ENCODE measurements around the gene IFT43. TPM values are rescaled to one million over a fixed set of nuclear protein-coding genes. Genes with fewer than 3 reads are reported as not detected.

IFT43 gene
- total RNA-seq, 1 donor from 2014 or later, result 33.1 TPM

DNA sequence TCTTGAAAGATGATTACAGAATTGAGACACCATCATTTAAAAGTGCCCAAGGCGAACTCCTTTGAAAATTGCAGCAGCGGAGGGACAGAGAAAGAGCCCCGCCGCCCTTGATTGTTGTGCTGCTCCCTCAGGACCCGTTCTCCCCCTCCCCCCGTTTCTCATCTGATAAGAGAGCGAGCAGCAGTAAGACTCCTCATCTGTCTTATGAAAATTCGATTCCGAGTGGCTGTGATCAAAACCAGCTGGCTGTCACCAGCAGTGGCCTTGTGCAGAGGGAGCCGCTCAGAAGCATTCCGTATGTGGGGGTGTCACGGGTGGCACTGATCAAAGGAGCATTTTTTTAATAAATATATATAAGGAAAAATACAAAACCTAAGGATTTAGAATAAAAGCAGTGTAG lies 88.2 kb downstream of the IFT43 start:
- no peak for DNase-seq (ENCODE audit: low spot score)

DNA sequence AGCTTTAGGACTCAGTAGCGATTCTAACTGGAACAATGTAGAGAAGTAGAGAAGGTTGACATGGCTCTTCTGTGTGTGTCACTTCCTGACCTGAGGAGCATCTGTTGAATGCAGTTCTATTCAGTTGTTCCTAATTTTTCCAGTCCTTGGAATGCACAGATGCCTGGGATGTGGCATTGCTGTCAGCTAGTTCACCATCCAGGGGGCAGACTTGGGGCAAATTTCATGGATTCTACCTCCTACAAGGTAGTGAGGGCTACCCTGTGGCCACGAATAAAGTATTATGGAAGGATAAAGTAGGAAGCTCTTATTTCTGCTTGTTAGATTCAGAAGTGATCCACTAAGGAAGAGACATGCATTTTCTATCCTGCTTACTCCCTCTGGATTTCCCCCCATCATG lies 91.8 kb downstream of the IFT43 start:
- no peak for DNase-seq (ENCODE audit: low spot score)

DNA sequence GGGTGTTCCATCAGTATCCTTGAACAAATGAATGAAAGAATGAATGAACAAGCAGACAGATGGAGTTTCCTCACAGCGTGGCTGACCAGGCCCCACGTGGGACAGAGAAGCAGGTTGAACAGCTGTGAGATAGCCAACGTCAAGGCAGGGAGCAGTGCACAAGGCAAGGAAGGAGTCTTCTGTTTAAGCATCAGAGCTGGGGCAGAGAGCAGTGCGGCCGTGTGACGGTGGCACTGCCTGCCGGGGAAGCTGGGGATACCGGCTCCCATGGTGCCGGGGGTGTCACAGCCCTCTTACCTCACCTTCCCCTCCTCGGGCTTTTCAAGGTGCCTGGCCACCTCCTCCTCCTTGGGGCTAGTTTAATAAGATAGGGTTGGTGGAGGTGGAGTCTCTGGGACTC lies 92.9 kb downstream of the IFT43 start:
- DNase-seq (ENCODE audit: low spot score), result no peak

DNA sequence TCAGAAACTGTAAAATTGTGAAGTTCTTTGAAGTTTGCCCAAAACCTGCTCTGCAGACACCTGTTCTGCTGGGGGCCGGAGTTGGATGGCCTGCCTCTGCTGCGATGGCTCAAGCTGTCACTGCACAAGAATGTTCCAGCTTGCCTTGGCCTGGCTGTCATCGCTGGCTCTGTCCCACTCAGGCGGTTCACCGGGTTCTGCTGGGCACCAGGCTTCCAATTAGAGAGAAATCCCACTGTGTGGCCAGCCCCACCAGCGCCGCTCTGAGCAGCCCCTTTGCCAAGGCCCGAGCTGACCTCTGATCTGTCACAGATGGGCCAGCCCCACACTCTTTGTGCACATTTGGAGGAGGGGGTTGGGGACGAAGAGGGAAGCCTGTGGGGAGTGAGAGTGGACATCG lies 94.5 kb downstream of the IFT43 start:
- no peak for DNase-seq (ENCODE audit: low spot score)

DNA sequence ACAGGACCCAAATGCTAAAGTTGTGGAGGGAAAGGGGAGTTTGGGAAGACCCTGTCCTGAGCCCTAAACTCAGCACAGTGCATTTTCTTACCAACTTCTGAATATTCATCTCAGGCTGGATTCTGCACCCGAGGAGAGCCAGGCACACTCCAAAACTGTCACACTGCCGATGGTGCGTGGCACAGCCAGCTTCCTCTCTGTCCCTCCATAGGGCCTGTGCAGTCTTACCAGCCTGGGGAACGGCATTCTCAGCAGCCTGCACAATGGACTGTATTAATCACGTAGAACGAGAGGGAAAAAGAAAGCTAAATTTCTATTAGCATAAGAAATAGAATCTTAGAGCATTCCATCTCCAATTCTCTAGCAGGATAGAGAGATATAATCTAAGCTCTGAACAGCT lies 94.9 kb downstream of the IFT43 start:
- DNase-seq (ENCODE audit: low spot score), result no peak

DNA sequence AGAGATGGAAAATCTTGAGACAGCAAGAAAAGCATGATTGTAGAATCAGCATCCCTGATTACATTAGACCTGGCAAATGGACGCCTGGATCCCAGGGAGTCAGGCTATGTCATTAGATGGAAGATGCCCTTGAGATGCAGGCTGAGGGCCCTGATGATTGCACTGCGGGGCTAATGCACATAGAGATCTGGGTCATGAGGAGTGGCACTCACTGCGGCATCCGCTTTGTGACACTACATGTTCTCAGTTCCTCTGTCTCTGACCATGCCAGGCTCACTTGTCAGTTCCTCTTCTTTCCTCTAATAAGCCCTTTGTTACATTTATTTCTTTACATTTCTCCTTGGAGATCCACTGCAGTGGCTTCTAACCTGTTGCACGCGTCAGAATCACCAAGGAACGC lies 96.1 kb downstream of the IFT43 start:
- DNase-seq (ENCODE audit: low spot score), result no peak

DNA sequence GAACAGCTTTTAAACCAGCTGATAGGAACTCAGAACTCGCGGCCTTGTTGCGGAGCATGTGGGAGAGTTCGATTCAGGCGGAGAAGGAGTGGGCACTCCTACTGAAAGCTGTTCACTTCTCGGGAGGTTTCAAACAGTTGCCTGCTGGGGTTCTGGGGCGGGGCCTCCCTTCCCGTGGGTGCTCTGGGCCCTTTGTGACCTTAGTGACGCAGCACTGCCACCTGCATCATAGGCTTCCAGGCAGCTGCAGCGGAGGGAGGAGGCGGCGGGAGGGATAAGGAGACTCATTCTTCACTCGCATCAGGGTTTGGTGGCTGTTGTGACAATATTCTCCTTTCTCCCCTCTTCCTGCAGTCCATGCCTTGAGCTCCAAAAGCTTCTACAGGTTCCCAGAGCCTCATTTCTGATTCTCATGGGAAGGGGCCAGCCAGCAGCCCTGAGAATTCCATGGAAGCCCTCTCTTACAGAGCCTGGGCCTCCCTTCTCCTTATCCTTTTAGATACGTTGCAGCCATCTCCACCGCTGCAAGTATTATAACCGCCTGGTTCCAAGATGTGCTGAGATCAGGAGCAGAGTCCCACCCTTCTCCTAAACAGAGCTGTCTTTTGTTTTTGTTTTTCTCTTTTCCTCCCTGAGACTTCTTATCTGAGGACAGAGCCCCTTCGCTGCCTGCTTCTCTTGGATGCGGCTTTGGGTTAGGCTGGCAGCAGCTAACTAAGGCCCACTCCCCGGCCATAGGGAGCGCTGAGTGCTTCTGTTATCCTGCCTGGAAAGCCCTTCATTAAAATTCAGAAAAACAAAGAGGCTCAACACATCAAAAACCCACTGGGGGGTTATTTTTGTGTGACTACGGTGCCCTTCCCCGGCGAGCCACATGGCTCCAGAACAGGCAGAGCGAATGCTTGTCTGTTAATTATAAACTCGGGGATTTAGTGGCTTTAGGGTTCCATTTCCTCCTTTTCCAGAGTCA lies 98.5 kb downstream of the IFT43 start:
- no peak for DNase-seq (ENCODE audit: low spot score)

DNA sequence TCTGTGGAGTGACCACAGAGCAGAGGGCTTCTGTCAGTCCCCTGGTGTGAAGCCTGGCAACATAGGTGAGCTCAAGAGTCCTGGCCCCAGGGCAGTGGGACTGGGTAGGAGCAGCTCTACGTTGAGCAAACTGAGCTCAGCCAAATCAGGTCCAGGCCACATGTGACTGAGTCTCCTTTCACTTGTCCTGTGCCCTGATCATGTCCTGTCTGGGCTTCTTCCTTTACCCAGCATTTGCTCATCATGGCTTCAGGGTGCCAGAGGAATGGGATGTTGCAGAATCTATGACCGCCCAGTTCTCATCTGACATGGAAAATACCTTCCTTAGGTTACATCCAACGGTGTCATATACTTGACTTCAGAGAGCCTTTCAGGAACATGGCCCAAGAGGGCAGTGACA lies 99.8 kb downstream of the IFT43 start:
- no peak for DNase-seq (ENCODE audit: low spot score)

DNA sequence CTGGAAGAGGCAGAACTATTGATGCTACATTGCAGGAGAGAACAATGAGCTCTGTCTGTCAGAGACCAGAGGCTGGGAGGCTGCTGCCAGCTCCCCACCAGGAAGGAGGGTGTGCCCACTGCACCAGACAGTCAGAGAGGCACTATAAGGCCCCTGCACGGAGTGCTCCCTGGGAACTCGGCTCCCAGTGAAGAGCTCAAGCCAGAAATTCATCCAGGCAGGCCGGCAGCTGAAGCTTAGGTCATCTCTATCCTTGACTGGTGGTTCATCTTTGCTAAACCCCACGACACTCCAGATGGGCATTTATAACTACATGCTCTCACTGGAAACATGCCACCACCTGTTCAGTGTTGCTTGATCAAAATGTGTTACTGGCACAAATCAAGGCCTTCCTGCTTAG lies 101.1 kb downstream of the IFT43 start:
- no peak for DNase-seq (ENCODE audit: low spot score)

DNA sequence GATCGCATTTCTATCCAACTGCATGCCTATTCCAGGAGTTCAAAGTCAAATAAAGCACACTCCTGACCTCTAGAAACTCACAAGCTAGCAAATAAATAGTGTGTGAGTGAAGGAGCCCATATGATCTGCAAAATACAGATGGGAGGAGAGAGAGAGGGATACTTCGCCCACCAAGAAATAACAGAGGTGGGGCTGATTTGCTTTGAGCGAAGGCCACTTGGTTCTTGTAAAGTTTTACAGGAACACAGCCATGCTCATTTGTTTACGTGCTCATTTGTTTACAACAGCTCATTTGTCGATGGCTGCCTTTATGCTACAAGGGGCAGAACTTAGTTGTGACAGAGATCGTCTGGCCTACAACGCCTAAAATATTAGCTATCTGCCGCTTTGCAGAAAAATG lies 102.8 kb downstream of the IFT43 start:
- DNase-seq (ENCODE audit: low spot score), result no peak

DNA sequence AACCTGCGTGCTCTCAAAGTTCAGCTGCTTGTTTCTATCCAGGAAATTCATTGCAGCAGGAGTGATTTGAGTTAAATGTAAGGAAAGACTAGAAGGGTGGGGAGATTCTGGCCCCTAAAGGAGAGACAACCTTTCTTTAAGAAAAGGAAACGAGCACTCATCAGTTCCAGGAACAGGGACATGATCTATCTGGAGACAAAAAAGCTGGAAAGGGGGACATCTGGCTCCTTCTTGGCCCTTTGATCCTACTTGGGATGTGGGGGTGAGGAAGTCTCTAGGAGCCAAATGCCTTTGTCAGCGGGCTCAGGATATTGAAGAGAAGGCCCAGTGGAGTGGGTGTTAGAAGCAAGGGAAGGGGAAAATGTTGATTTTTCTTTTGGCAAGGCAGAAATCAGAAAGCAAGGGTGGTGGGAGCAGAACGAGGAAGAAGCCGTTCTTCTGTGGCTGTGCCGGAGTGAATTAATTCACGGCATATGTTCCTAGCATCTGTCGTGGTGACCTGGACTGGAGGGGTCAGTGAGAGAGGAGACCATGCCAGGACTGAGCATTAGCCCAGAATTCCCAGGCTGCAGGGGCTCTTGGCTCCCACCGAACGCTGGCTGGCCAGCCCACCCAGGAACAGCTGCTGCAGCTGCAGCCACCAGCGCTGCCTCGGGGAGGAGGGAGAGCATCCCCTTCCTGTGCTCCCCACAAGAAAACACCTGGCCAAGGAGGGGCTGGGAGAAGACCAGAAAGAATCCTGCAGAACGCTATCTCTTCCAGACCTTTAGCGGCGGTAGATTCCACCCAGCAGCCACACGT lies 103.4 kb downstream of the IFT43 start:
- no peak for DNase-seq (ENCODE audit: low spot score)

DNA sequence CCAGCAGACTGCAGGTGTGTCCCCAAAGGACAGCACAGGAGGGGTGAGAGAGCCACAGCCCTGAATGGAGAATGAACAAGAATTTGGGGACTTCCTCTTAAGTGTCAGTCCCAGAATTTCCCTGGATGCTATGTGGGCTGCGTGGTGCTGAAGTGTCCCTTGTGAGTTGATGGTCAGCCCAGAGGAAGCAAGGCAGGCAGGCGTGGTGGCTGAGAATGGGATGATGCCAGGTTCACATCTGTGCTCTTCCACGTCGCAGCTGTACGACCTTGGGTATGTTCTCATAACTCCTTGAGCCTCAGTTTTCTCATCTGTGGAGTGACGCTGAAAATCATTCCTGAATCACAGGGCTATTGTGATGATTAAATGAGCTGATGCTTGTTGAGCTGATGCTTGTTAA lies 104.0 kb downstream of the IFT43 start:
- no peak for DNase-seq (ENCODE audit: low spot score)

DNA sequence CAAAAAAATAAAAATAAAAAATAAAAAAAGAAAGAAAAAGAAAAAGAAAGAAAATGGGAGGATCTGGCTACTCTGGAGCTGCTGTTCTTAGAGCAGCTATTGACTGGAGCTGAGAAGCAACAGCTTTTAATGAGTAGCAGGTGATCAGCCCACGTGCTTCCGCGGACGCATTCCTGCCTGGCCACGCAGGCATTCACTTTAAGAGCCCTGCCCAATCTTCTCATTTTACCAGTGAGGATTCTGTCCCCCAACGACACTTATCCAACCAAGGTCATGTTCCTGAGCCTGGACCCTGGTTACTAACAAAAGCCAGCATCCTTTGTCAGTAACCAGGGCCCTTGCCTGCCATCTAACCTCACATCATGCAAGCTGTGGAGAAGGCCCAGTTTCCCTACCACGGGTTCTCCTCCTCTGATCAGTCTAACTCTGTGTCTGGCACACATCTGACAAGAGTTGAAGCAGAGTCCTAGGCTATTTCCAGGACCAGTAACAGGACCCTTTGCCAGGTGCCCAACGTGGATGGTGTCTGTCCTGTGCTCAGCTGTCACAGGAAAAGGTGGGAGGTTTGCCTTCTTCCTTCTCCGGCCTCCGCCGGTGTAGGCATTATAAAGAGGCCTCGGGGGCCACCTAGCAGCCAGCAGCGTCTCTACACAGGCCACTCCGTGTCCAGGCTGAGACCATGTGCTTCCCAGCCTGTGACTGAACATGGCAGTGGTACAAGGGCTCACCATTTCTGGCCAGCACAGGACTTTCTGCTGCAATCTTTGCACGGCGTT lies 105.2 kb downstream of the IFT43 start:
- DNase-seq (ENCODE audit: low spot score), result no peak

DNA sequence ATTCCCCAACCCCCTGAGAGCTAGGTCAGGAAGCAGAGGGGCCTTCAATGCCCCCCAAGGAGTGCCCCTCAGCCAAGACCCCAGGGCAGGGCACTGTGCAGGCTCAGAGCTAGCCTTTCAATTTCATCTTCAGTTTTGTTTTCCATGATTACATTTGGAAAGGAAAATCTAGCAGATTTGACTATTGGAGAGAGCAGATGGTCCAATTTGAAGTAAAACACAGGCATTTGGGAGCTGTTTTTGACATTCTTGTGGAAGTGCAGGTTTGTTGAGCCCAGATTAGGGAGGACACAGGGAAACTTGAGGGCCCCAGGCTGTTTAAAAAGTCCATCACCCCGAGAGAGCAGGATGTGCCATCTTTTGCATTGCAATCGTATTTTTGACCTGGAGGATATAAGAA lies 107.5 kb downstream of the IFT43 start:
- DNase-seq (ENCODE audit: low spot score), result no peak

DNA sequence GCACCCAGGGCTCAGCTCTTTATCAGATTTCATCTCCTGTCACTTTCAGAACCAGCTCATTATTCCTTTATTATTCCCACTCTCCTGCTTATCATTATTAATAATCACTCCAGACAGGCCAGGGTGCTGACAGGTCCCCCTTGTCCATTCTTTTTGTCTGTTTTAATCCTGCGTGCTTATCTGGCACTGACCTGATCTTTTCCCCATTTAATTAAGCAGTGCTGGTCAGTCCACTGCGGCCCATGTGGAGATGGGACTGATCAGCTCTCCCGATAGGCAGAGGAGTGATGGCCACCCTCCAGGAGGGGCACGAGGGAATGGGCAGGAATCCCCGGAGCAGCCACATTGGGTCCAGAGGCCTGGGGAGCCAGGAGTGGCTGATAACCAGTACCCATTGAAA lies 110.7 kb downstream of the IFT43 start:
- no peak for DNase-seq (ENCODE audit: low spot score)

DNA sequence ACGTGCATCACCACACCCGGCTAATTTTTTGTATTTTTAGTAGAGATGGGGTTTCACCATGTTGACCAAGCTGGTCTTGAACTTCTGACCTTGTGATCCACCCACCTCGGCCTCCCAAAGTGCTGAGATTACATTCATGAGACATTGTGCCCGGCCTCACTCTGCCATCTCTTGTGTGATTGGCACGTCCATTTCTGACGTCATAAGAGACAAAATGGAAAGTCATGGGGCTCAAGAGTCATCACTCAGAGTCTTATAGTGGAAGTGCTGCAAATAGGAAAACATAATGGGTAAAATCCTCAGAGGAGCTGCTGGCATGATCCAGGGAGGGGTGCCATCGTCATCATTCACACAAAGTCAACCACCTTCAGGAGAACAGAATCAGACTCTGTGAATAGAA lies 112.0 kb downstream of the IFT43 start:
- DNase-seq (ENCODE audit: low spot score), result no peak

DNA sequence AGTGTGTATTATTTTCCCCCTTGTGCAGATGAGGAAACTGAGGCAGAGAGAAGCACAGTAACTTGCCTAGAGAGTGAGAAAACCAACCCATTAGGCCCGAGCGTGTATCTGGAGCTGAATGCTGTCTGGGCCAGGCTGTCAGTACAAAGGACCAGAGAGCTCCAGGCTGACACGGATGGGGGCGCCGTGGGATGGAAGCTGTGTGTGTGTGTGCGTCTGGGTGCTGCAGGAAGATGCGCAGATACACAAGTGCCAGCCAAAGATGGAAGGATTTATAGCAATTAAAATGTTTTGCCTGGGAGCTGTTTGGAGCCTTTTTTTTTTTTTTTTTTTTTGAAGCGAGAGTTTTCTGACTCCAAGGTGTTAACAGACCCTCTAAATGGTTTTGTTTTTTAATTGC lies 112.5 kb downstream of the IFT43 start:
- no peak for DNase-seq (ENCODE audit: low spot score)

DNA sequence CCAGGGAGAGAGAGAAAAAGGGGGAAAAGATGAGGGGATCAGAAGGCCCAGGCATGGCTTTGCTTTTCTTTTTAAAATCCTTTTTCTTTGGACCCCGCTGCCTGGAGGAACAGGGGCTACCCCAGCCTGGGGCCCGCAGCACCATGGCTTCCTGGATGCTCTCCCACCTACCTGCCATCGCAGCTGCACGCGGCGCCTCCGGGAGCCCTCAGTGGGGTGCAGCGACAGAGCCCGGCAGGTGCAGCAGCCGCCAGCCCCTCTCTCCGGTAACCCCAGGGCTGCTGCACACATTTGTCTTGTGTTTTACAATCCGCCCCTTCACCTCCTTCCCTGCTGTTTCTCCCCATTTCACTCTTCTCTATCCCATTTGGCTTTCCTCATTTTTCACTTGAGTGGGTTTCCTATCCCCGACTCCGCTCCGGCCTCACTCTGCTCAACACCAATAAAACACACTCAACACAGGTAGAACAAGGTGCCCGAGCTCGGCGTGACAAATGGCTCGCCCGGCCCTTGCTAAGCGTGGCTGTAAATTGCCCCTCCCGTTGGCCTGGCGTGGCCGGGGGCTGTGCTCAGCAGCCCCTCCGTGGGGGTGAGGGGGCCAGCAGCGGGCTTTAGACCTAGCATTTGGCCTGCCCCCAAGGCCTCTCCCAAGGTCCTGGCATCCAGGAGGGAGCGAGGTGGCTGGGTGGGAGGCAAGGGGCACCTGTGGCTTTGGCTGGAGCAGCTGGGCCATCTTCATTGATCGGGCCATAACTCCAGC lies 113.5 kb downstream of the IFT43 start:
- no peak for DNase-seq (ENCODE audit: low spot score)

DNA sequence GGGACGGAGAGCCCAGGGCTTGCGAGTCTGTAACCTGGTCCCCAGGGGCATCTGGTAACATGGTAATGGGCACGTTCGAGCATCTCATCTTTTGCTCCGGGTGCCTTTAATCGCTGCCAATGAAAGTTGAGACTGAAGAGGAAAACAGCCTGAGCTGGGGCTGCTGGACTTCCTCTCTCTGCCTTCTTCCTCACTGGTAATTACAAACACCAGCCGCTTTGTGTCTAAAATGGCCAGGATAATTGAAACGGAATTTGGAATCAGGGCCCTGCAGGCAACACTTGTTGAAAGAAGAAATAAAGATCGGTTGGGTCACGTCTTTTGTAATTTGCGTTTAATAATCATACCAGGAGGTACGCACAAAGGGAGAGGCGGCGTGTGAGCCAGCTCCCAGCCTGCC lies 114.7 kb downstream of the IFT43 start:
- no peak for DNase-seq (ENCODE audit: low spot score)

DNA sequence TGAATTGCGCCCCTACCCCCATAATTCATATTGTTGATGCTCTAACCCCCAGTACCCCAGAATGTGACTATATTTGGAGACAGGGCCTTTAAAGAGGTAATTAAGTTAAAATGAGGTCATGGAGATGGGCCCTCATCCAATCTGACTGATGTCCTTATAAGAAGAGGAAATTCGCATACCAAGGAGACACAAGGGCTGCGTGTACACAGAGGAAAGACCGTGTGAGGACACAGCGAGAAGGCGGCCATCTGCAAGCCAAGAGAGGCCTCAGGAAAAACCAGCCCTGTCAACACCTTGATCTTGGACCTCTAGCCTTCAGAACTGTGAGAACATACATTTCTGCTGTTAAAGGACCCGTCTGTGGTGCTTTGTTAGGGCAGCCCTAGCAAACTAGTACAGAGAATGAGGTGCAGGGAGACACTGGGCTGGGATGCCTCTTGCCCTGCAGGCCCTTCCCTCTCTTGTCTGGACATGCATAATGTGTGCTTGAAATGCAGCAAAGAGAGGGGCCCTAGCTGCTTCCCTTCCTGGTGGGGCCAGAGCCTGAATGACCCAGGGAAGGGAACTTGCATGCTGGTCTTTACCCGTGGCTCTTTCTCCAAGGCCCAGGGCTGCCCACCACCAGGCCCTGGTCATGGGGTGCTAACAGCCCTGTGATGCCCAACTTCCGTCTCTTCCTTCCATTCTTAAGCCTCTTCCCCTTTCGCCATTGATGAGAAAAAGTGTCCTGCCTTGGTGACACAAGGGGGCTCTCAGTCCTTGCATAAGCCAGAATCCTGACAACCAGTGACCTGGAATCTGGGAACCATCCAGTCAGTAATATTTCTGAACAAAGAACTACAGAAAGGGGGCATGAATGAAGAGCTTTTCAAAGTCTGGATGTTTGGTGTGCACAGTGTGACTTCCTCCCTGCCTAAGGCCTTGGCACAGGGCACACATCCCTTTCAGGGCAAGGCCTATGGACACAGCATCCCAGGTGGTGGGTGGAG lies 116.1 kb downstream of the IFT43 start:
- DNase-seq (ENCODE audit: low spot score), result no peak
